ENCODE data around the gene RAB20. TPM values are rescaled to one million over a fixed set of nuclear protein-coding genes. Genes with fewer than 3 reads are reported as not detected.

The RAB20 gene
- total RNA-seq, 1 donor from 2014 or later = 3.8 TPM

DNA sequence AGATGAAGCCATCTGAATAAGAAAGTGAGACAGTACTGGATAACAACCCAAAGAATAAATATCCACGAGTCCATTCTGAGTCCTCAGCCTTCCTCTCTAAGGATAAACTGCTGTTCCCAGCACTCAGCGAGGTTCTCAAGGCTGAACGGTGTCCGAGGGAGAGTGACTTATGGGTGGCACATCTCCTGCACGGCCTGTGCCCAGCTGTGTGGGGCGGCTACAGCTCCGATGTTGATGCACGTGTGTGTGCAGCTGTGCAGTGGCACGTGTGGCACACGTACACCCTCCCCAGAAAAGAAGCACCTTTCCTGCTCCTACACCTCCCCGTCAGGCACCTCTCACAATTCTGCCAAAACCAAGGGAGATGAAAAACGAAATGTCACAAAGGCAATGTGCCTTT lies 45.0 kb downstream of the RAB20 start:
- no peak overlapping the region for H3K27ac Mint-ChIP-seq
- peaks cover 2% of the 10 kb centered on the region for H3K27me3 Mint-ChIP-seq
- H3K36me3 Mint-ChIP-seq (ENCODE audit: insufficient read depth) = peaks cover 10% of the 10 kb centered on the region
- no peak overlapping the region for H3K4me3 Mint-ChIP-seq (ENCODE audit: low read depth)
- DNase-seq (ENCODE audit: low spot score, unreplicated experiment) = no peak
- H3K9me3 Mint-ChIP-seq (ENCODE audit: low read depth) = no peaks in the 10 kb centered on the region
- no peaks in the 10 kb centered on the region for H3K4me1 Mint-ChIP-seq (ENCODE audit: low read depth)
- TF ChIP-seq, protein P1, sequence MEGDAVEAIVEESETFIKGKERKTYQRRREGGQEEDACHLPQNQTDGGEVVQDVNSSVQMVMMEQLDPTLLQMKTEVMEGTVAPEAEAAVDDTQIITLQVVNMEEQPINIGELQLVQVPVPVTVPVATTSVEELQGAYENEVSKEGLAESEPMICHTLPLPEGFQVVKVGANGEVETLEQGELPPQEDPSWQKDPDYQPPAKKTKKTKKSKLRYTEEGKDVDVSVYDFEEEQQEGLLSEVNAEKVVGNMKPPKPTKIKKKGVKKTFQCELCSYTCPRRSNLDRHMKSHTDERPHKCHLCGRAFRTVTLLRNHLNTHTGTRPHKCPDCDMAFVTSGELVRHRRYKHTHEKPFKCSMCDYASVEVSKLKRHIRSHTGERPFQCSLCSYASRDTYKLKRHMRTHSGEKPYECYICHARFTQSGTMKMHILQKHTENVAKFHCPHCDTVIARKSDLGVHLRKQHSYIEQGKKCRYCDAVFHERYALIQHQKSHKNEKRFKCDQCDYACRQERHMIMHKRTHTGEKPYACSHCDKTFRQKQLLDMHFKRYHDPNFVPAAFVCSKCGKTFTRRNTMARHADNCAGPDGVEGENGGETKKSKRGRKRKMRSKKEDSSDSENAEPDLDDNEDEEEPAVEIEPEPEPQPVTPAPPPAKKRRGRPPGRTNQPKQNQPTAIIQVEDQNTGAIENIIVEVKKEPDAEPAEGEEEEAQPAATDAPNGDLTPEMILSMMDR (IDR thresholded peaks at IDR 0.05; ENCODE audit: unreplicated experiment) = no peak

DNA sequence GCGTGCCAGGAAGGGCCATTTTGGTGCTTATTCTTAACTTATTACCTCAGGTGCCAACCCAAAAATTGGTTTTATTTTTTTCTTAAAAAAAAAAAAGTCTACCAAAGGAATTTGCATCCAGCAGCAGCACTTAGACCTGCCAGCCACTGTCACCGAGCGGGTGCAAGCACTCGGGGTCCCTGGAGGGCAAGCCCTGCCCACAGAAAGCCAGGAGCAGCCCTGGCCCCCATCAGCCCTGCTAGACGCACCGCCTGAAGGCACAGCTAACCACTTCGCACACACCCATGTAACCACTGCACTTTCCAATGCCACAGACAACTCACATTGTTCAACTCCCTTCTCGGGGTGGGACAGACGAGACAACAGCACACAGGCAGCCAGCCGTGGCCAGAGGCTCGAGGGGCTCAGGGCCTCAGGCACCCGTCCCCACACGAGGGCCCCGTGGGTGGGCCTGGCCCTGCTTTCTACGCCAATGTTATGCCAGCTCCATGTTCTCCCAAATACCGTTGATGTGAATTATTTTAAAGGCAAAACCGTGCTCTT lies 49.3 kb downstream of the RAB20 start:
- Mint-ChIP-seq H3K36me3 (ENCODE audit: insufficient read depth) (peaks cover 14% of the 10 kb centered on the region), H3K27ac (no peak overlapping the region), H3K4me3 (ENCODE audit: low read depth) (no peak overlapping the region), H3K27me3 (peaks cover under 1% of the 10 kb centered on the region), H3K9me3 (ENCODE audit: low read depth) (no peaks in the 10 kb centered on the region), H3K4me1 (ENCODE audit: low read depth) (peaks cover 3% of the 10 kb centered on the region)
- TF ChIP-seq, protein P1 (IDR thresholded peaks at IDR 0.05; ENCODE audit: unreplicated experiment) = no peak
- no peak for DNase-seq (ENCODE audit: low spot score, unreplicated experiment)

DNA sequence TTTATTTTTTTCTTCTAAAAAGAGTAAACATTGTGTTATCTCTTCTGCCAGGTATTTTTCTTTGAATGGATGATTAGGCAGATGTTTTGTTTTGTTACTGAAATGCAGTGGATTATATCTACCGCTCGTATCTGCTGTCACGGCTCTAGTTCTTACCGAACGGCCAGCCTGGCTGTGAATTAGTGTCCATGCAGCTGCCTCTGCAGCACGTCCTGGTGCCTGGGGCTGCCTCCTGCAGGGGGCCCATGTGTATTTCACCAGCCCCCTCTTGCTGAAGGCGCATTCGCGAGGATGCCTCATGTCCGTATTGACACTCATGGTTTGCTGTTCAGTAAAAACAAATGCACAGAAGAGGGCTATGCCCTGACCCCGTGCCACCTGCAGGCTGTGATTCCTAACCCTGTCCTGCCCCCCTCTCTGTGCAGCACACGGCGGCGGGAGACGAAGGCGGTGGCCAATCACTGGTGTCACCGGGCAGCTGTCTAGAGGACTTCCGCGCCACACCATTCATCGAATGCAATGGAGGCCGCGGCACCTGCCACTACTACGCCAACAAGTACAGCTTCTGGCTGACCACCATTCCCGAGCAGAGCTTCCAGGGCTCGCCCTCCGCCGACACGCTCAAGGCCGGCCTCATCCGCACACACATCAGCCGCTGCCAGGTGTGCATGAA lies 49.9 kb downstream of the RAB20 start:
- H3K4me3 Mint-ChIP-seq (ENCODE audit: low read depth) = no peak overlapping the region
- H3K27ac Mint-ChIP-seq = no peak overlapping the region
- H3K4me1 Mint-ChIP-seq (ENCODE audit: low read depth) = peaks cover 5% of the 10 kb centered on the region
- no peaks in the 10 kb centered on the region for H3K27me3 Mint-ChIP-seq
- TF ChIP-seq, protein P1 (IDR thresholded peaks at IDR 0.05; ENCODE audit: unreplicated experiment) = no peak
- H3K9me3 Mint-ChIP-seq (ENCODE audit: low read depth) = no peaks in the 10 kb centered on the region
- no peak for DNase-seq (ENCODE audit: low spot score, unreplicated experiment)
- H3K36me3 Mint-ChIP-seq (ENCODE audit: insufficient read depth) = peaks cover 19% of the 10 kb centered on the region

DNA sequence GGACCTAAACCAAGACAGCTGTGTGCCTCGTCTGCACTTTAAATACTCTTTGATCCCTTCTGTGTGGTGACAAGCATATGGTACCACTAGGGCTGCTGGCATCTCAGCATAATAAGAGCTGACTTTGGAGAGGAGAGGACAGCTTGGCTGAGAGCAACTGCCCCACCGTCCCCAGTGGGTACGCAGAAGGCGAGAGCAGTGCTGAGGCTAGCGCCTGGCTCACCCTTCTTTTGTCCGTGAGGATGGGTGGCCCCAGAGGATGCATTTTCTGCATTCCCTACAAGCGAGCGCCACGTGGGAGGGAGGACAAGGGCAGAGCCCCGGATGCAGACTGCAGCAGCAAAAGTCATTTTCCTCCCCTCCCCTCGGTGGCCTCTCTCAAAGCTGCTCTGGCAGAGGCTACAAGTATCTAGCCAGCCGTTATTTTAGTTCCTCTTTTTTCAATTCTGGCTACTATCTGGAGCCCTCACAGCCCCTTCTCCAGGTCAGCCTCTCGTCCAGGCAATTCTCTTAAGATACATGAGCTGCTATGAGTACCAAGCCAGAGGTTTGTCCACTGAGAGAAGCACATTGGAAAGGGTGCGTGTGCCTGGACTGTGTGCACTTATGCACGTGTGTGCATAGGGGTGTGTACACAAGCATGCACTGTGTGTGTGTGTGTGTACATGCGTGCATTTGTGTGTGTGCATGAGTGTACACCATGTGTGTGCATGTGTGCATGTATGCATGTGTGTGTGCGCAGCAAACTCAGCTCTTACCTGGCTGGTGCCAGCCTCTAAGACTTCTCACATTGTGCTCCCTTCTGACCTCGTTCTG lies 51.3 kb downstream of the RAB20 start:
- Mint-ChIP-seq H3K9me3 (ENCODE audit: low read depth) (no peaks in the 10 kb centered on the region), H3K36me3 (ENCODE audit: insufficient read depth) (peaks cover 23% of the 10 kb centered on the region), H3K27ac (no peak overlapping the region), H3K4me1 (ENCODE audit: low read depth) (peaks cover 5% of the 10 kb centered on the region), H3K27me3 (no peaks in the 10 kb centered on the region), H3K4me3 (ENCODE audit: low read depth) (no peak overlapping the region)
- TF ChIP-seq, protein P1 (IDR thresholded peaks at IDR 0.05; ENCODE audit: unreplicated experiment) = no peak
- DNase-seq (ENCODE audit: low spot score, unreplicated experiment) = no peak

DNA sequence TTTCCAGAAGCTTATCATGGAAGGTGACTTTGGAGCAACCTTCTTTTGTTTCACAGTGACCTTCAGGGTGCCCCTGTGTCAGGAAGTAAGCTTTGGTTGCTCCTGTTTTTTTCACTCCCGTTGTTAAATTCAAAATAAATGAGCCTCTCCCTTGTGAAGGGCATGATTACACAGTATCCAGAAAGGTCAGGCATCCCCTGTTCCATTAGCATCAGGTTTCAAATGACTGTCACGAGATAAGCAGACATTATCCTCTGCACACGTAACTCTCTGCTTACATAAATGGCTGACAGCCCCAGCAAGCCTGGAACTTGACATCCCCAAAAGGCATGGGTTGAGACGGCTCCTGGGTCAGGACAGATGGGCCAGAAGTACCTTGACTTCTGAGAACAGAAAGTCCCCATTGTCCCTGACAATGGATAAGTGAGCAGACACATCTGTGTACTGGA lies 52.0 kb downstream of the RAB20 start:
- TF ChIP-seq, protein P1 (IDR thresholded peaks at IDR 0.05; ENCODE audit: unreplicated experiment) = no peak
- H3K27ac Mint-ChIP-seq = peak overlapping the region; percentile 83
- peaks cover 18% of the 10 kb centered on the region for H3K36me3 Mint-ChIP-seq (ENCODE audit: insufficient read depth)

More for the DNA sequence above, 52.0 kb downstream of the RAB20 start:
- Mint-ChIP-seq H3K27me3 (no peaks in the 10 kb centered on the region), H3K9me3 (ENCODE audit: low read depth) (no peaks in the 10 kb centered on the region), H3K4me3 (ENCODE audit: low read depth) (no peak overlapping the region), H3K4me1 (ENCODE audit: low read depth) (peaks cover 5% of the 10 kb centered on the region)
- DNase-seq (ENCODE audit: low spot score, unreplicated experiment) = no peak
